CD1c-positive myeloid dendritic cell (primary cell): ENCODE results near the gene ANGEL2.

Experiments
- DNase-seq: peaks from one replicate; pipeline ENCODE4 v3.0.0-alpha.2; 2016; ENCODE audit errors: extremely low spot score

ANGEL2 gene

DNA sequence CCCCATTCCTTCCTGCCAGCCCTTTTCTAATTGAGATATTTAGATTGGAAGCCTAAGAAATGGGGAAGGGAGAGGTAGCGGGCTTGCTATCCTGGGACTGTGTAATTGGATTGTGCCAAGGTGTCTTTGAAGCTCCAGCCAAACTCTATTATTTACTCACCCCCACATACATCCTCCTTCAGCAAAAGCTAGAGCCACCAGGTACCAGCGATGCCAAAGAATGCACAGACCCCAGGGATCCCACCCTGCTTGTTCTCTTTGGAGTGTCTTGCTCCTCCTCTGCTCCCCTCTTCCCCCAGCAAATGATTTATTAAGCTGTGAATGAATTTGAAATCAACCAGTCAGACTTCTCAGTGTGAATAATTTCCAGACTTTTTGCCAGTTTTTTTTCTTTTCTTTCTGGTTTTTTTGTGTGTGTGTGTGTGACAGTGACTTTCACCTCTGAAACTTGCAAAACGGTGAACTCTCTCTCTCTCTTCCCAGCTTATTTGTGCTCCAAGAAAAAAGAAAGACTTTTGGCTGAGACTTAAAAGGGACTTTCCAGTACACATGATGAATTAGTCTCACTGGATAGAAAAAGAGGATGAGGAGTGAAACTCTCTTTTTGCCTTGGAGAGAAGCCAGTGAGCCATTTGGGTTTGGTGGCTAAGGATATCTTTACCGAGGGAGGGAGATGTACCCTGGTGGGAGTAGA, 63.6 kb downstream of the ANGEL2 start:
- no peak for DNase-seq

DNA sequence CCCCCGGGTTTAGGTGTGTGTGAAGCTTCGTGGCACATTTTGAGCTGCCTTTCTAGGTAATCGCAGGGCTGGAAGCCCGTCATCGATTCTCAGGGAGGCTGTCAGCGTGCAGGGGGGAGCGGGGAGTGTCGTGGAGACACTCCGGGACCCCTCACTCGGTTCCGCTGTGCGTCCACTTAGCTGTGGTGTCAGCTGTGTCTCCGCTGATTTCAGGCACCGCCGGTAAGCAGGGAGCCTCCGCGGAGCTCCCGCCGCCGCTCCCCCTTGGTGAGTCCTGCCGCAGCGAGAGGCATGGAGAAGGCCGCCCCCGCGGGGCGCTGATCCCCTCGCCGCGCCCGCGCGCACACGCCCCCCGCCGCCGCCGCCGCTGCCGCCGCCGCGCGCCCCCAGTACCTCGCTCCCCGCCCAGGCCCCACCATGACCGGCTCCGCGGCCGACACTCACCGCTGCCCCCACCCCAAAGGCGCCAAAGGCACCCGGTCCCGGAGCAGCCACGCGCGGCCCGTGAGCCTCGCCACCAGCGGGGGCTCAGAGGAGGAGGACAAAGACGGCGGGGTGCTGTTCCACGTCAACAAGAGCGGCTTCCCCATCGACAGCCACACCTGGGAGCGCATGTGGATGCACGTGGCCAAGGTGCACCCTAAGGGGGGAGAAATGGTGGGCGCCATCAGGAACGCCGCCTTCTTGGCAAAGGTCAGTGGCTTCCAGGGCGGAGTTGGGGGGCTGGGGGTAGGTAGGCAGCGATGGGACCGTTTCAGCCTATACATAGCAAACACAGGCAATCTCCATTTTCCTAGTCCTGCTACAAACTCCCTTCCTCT, 64.3 kb downstream of the ANGEL2 start:
- no peak for DNase-seq

DNA sequence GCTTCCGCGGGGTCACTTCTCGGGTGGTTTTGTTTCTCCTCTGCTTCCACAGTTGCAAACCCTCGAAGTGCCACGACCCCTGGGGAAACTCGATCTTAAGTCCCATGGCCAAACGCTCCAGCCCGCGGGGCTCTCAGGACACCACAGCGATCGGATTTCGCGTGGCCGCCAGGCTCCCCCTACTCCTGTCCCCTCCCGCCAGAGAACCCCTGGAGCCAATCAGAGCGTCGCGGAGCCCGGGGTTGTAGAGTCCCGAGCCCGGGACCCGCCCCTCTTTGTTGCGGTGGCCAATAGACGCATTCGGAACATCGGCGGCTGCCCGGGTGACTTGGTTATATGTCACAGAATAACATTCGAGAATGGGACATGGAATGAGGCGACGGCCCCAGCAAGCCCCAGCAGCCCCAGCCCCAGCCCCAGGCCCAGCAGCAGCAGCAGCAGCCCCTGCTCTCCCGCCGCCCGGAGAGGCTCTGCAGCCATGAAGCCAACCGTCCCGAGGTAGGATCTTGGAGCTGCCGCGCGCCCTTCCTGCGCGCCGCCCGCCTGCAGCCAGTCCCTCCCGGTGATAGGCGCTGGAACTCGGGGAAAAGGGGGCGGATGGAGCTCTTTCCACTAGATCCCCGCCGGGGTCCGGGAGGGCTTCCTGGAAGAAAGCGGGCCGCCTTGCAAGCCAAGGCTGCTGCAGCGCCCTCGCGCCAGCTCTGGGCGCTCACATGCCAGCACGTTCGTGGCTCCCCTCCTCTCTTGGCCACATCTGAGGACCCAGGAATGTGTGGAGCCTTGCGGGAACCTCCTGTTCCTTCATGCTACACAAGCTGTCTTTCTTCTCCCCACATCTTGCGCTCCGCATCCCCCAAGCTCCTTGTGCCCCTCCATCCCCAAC, 65.2 kb downstream of the ANGEL2 start, which contains the start of gene VASH2:
Gene VASH2 (plus strand): TSS at position 299 of the 883 bp plus-strand sequence. CDS start 1,002 bp downstream, outside the sequence.
- peak; percentile 34 for DNase-seq

DNA sequence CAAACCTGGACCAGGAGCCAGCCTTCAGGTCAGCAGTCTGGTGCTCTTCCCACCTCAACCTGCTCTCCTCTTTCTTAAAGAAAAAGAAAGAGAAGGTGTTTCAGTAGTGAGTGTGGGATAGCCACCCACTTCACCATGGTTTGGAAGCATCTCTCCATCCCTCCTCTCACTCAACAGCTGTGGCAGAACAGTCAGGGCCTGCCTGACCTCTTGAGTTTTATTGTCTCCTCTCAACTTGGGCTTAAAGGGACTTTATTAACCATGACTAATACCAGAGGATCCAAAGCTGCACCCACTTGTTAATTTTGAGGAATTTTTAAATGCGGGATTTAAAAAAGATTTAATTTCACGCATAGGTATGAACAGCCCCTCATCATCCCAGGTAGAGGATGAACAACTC, 65.9 kb downstream of the ANGEL2 start:
- DNase-seq: no peak

DNA sequence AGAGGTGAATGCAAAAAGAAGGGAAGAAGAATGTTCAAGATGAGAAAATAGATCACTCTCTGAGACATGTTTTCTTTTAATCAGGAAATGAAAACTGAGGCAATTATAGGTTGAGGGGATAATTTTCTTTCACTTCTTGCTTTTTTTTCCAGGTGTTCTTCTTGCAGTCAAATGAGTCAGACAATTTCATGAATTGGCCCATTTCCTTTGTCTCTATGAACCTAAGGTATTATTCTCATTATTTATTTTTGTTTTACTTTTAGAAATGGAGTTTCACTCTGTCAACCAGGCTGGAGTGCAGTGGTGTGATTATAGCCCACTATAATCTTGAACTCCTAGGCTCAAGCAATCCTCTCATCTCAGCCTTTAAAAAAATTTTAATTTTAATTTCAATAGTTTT, 68.8 kb downstream of the ANGEL2 start:
- DNase-seq: no peak

DNA sequence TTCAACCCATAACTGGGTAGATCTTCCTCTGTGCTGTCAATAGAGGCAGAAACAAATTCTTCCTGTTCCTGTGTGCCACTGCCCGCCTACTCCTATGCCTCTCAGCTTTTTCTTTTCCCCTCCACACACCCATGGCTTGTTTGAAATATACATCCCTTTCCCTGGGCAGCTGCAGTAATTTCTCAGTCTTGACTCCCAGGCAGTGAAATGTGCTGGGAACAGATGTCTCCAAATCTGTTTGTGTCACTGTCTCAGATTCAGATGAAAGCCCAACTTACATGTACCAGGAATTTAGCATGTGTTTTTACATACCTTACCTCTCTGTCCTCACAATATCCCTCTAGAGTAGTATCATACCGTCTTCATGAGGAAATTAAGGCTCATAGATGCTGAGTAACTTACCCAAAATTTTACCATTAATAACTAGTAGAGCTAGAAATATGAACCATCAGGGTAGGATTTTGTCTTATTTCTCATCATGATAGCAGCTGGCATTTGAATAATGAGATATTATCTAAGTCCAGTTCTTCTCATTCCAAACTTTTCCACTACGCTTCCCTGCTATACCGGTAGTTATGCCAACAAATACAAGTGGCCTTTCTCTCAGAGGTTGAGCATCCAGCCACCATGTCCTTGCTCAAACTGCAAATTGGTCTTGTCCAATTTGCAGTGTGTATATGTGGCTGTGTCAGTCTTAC, 70.1 kb downstream of the ANGEL2 start:
- no peak for DNase-seq

DNA sequence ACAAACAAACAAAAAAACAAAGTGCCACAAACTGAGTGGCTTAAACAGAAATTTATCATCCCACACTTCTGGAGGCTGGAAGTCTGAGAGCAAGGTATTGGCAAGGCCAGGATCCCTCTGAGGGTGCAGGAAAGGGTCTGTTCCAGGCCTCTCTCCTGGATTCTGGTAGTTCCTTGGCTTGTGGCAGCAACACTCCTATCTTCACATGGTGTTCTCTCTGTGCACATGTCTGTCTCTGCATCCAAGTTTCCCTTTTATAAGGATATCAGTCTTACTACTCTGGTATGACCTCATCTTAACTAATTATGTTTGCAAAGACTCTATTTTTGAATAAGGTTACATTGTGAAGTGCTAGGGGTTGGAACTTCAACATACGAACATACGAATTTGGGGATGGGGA, 70.6 kb downstream of the ANGEL2 start:
- DNase-seq: no peak

DNA sequence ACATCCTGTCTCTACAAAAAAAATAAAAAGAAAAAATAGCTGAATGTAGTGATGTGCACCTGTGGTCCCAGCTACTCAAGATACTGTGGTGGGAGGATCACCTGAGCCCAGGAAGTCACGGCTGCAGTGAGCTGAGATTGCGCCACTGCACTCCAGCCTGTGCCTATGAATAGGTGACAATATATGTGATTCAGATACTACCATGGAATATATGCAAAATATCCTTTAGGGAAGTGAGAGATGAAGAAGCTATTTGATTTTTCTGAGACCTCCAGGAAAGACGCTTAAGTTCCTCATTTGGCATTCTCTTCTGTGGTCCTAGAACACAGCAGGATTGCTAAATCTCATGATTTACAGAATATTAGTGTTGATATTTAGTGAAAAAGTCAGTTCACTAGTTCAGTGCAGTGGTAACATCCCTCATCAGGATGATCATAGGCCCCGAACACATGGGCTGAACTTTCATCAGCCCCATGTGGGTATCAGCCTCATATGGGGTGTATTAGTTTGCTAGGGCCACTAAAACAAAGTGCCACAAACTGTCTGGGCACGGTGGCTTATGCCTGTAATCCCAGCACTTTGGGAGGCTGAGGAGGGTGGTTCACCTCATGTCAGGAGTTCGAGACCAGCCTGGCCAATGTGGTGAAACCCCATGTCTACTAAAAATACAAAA, 71.3 kb downstream of the ANGEL2 start:
- peak; percentile 74 for DNase-seq

DNA sequence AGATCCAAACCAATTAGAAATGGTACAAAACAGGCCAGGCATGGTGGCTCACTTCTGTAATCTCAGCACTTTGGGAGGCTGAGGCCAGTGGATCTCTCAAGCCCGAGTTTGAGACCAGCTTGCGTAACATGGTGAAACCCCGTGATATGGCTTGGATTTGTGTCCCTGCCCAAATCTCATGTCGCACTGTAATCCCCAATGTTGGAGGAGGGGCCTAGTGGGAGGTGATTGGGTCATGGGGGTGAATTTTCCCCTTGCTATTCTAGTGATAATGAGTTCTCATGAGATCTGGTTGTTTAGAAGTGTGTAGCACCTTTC, 72.3 kb downstream of the ANGEL2 start:
- no peak for DNase-seq

DNA sequence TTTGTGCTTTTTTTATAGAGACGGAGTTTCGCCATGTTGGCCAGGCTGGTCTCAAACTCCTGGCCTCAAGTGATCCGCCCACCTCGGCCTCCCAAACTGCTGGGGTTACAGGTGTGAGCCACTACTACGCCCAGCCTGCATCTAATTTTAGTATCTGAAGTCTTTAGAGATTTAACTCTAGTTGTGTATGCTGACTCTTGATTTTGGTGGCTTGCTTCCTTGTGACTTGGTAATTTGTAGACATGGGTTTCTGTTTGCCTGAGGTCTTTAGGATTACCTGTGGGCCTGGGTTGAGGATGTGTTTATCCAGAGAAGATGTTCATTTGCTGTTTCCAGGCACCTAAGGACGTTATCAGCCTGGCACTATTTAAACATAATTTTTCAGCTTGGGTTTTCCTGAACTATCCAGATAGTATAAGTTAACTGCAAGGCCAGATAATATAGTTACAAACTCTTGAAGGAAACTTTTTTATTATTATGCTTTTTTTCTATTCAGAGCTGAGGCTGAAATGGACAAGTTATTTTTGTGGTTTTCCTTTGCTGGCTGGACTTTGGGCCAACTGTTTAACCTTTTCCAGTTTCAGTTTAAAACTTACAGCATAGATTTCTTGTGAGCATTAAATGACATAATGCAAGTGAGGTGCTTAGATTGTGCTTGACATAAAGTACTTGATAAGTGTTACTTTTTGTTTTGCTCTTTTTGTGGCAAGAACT, 72.8 kb downstream of the ANGEL2 start:
- DNase-seq: no peak
